Endodermal cell (in vitro differentiated cells): ENCODE results near the gene TCEA3. TPM values are rescaled to one million over a fixed set of nuclear protein-coding genes. Genes with fewer than 3 reads are reported as not detected.

Source experiments
- DNase-seq: peaks from one replicate; pipeline ENCODE4 v3.0.0-alpha.2; 2017
- H3K27ac ChIP-seq: 2 replicates; pipeline ENCODE4 v1.5.1; 2013; ENCODE audit warnings: mild to moderate bottlenecking, low read depth, low read length, moderate library complexity
- H3K27me3 ChIP-seq: 2 replicates; pipeline ENCODE4 v1.6.1; 2013; ENCODE audit warnings: mild to moderate bottlenecking, low read length, moderate library complexity; ENCODE audit not compliant: insufficient read depth, control insufficient read depth, poor library complexity, severe bottlenecking
- H3K36me3 ChIP-seq: 2 replicates; pipeline ENCODE4 v1.7.0; 2013; ENCODE audit warnings: mild to moderate bottlenecking, low read length, moderate library complexity; ENCODE audit not compliant: control insufficient read depth, insufficient read depth
- H3K4me1 ChIP-seq: one replicate; pipeline ENCODE4 v1.7.0; 2013; ENCODE audit warnings: low read length; ENCODE audit not compliant: control insufficient read depth, insufficient read depth
- H3K4me3 ChIP-seq: 2 replicates; pipeline ENCODE4 v1.5.1; 2013; ENCODE audit warnings: mild to moderate bottlenecking, low read length, moderate library complexity
- H3K9ac ChIP-seq: 2 replicates; pipeline ENCODE4 v1.6.1; 2013; ENCODE audit warnings: mild to moderate bottlenecking, low read length, moderate library complexity; ENCODE audit not compliant: poor library complexity, severe bottlenecking; ENCODE audit errors: extremely low read depth
- H3K9me3 ChIP-seq: 2 replicates; pipeline ENCODE4 v1.6.1; 2013; ENCODE audit warnings: mild to moderate bottlenecking, low read length, moderate library complexity; ENCODE audit not compliant: control insufficient read depth
- H3K27ac Mint-ChIP-seq: 2 replicates; pipeline ENCODE4 v1.8.0; 2020; ENCODE audit warnings: mixed read lengths
- H3K27me3 Mint-ChIP-seq: 2 replicates; pipeline ENCODE4 v1.8.0; 2021; ENCODE audit warnings: mild to moderate bottlenecking, mixed read lengths; ENCODE audit not compliant: insufficient read depth
- H3K36me3 Mint-ChIP-seq: 2 replicates; pipeline ENCODE4 v1.8.0; 2020; ENCODE audit warnings: low read depth, mixed read lengths
- H3K4me1 Mint-ChIP-seq: 2 replicates; pipeline ENCODE4 v1.8.0; 2020; ENCODE audit warnings: mixed read lengths
- H3K4me3 Mint-ChIP-seq: 2 replicates; pipeline ENCODE4 v1.8.0; 2020; ENCODE audit warnings: mild to moderate bottlenecking, moderate library complexity, mixed read lengths
- H3K9me3 Mint-ChIP-seq: 2 replicates; pipeline ENCODE4 v1.8.0; 2020; ENCODE audit warnings: mild to moderate bottlenecking, mixed read lengths
- CTCF ChIP-seq: fragments of 200-600 bp; sonication (generic); conservative IDR thresholded peaks from 2 replicates; pipeline ENCODE4 v1.5.0; 2021; ENCODE audit warnings: antibody characterized with exemption, mild to moderate bottlenecking
- WGBS, 2 experiments: methylation state at CpG; one replicate each; pipeline versions ENCODE4 v1.1.5 to v1.1.7; 2013; ENCODE audit warnings: missing lambda C conversion rate in 2 of 2, mixed read lengths in 1 of 2; ENCODE audit not compliant: insufficient coverage in 1 of 2, insufficient read length in 1 of 2; 5-methylcytosine and 5-hydroxymethylcytosine counted together
- total RNA-seq, 2 donors: library from RNA; stranded (reverse); fragmentation: NEBNext Ultra II Directional in 1 of 2; extraction: Animal tissue kit (Norgen Biotek cat#: 25700) in 1 of 2; gene quantifications; 2 replicates in 1 of 2; 3 replicates in 1 of 2; pipeline ENCODE4 v1.2.1, GENCODE V29; 2021

TCEA3 gene
- total RNA-seq, 2 donors from 2014 or later, result 4.0 to 4.7 TPM

- 91 to 97% methylated on average over 1 to 2 of the region's 2 CpGs for WGBS, 2 experiments
- DNase-seq, result no peak
- H3K9me3 Mint-ChIP-seq, result no peaks in the 10 kb centered on the region
- Histone ChIP-seq H3K27me3 (peaks cover 28% of the 10 kb centered on the region), H3K9me3 (no peaks in the 10 kb centered on the region), H3K36me3 (peaks cover 61% of the 10 kb centered on the region), H3K4me1 (no peaks in the 10 kb centered on the region), H3K9ac (no peak overlapping the region), H3K4me3 (no peak overlapping the region), H3K27ac (no peak overlapping the region)
- peaks cover 6% of the 10 kb centered on the region for H3K4me1 Mint-ChIP-seq
- H3K4me3 Mint-ChIP-seq, result no peak overlapping the region
- H3K27ac Mint-ChIP-seq, result no peak overlapping the region
- peaks cover 48% of the 10 kb centered on the region for H3K27me3 Mint-ChIP-seq
- no peak for TF ChIP-seq CTCF
- H3K36me3 Mint-ChIP-seq, result peaks cover 64% of the 10 kb centered on the region
Measured at GRCh38 chr1:23428136-23428905, 3.8 kb upstream of the TCEA3 start.

- H3K27ac Mint-ChIP-seq, result no peak overlapping the region
- Histone ChIP-seq H3K4me3 (no peak overlapping the region), H3K4me1 (no peaks in the 10 kb centered on the region), H3K36me3 (peaks cover 54% of the 10 kb centered on the region), H3K27ac (no peak overlapping the region), H3K9me3 (no peaks in the 10 kb centered on the region), H3K9ac (no peak overlapping the region), H3K27me3 (peaks cover 36% of the 10 kb centered on the region)
- peaks cover 55% of the 10 kb centered on the region for H3K27me3 Mint-ChIP-seq
- peaks cover 10% of the 10 kb centered on the region for H3K4me1 Mint-ChIP-seq
- H3K9me3 Mint-ChIP-seq, result no peaks in the 10 kb centered on the region
- no peak for TF ChIP-seq CTCF
- 94 to 97% methylated on average over 3 of the region's 3 CpGs for WGBS, 2 experiments
- no peak for DNase-seq
- no peak overlapping the region for H3K4me3 Mint-ChIP-seq
- H3K36me3 Mint-ChIP-seq, result peaks cover 56% of the 10 kb centered on the region
Measured at GRCh38 chr1:23427550-23427949, 3.0 kb upstream of the TCEA3 start.

GRCh38 chr1:23426828-23427227 lies 2.3 kb upstream of the TCEA3 start:
- H3K27me3 ChIP-seq, result peaks cover 43% of the 10 kb centered on the region
- 86 to 94% methylated on average over 2 of the region's 2 CpGs for WGBS, 2 experiments

More at GRCh38 chr1:23426828-23427227, 2.3 kb upstream of the TCEA3 start:
- DNase-seq, result no peak
- H3K4me1 ChIP-seq, result no peaks in the 10 kb centered on the region
- Mint-ChIP-seq H3K4me3 (no peak overlapping the region), H3K27me3 (peaks cover 63% of the 10 kb centered on the region), H3K27ac (no peak overlapping the region), H3K9me3 (no peaks in the 10 kb centered on the region), H3K36me3 (peaks cover 51% of the 10 kb centered on the region), H3K4me1 (peaks cover 10% of the 10 kb centered on the region)
- peaks cover 47% of the 10 kb centered on the region for H3K36me3 ChIP-seq
- TF ChIP-seq CTCF, result no peak
- H3K9ac ChIP-seq, result no peak overlapping the region
- no peaks in the 10 kb centered on the region for H3K9me3 ChIP-seq
- H3K4me3 ChIP-seq, result no peak overlapping the region
- no peak overlapping the region for H3K27ac ChIP-seq
